HG02623 (cell line): ENCODE results near the gene TRMT10C.
"Not testable (repeated sequence)": the region's sequence is repeated elsewhere in the genome, so short reads cannot be mapped to it uniquely, and the experiment has no call there.

Experiments
- ATAC-seq: cut with Tn5 transposase; IDR thresholded peaks from one replicate; pipeline ENCODE4 v1.9.1; 2021; ENCODE audit warnings: moderate library complexity; ENCODE audit not compliant: unreplicated experiment

TRMT10C gene

DNA sequence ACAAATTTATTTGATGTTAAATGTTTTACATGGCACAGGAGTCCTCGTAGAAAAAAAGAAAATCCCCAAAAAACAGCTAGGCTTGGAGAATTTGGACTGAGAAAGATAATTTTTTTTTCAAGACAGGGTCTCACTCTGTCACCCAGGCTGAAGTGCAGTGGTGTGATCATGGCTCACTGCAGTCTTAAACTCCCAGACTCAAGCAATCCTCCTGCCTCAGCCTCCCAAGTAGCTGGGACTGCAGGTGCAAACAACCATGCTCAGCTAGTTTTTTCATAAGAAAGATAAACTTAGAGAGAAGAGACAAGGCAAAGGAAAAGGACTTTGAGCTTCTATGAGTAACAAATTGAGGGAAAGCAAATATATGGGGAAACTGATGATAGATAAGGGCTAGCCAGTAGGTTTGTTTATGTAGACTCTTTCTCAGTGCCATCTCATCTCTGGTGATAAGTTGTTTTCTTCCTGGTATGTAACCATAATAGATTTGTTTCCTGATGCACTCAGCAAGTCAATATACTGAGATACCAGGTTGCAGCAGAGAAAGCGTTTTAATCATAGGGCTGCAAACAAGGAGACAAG lies 13.1 kb upstream of the TRMT10C start:
- no peak for ATAC-seq

- no peak for ATAC-seq
These were observed 12.2 kb upstream of the TRMT10C start for GRCh38 chr3:101549473-101549872.

GRCh38 chr3:101551359-101552081 lies 10.1 kb upstream of the TRMT10C start:
- not testable (repeated sequence) for ATAC-seq

GRCh38 chr3:101553381-101553780 lies 8.3 kb upstream of the TRMT10C start:
- not testable (repeated sequence) for ATAC-seq

DNA sequence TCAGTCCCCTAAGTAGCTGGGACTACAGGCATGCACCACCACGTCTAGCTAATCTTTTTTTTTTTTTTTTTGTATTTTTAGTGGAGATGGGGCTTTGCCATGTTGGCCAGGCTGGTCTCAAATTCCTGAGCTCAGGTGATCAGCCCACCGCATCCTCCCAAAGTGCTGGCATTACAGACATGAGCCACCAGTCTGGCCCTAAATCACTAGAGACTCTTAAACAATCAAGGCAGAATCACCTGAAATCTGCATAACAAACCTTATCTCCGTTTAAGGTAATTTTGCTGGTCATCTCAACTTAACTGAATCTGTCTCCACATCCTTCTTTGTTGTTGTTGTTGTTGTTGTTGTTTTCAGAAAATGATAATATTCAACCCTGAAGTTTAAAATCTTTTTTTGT lies 5.6 kb upstream of the TRMT10C start:
- ATAC-seq, result no peak

- ATAC-seq, result no peak
These were observed 6.1 kb downstream of the TRMT10C start for GRCh38 chr3:101567528-101568317.

- ATAC-seq, result no peak
These were observed 9.6 kb downstream of the TRMT10C start for GRCh38 chr3:101571028-101571895.

GRCh38 chr3:101573449-101574387 lies 12.1 kb downstream of the TRMT10C start, which contains the start of gene PCNP:
PCNP (plus strand) TSS chr3:101574180; CDS start chr3:101574216, 36 bp downstream.
- peak; percentile 80 for ATAC-seq

DNA sequence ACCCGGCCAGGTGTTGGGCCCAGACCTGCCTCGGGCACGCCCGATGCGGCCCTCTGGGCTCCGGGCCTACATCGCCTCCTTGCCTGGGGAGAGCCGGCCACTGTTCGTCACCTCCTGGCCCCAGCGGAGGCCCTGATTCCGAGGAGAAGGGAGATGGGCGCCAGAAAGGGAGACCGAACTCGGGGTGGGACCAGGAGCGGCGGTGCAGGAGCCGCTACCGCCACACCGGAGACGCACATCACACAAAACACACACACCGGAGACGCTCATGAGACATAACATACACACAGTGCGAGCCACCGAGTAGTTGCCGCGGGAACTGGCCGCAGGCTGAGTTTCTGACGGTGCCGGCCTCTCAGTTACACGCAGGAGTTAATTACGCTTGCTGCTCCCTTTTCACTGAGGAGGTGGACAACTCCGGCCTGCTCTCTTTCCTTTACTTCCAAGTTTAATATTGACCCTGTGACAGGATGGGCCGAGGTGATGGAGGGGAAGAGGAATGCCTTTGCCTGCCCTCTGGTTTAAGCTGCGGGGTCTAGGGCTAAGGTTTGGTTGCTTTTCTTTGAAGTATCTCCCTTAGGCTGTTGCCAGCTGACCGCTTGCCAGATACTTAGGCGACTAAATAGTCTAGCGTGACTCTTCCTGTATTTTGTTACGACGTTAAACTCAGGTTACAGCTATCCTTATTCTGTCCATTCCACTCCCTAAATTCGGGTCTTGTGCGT lies 12.9 kb downstream of the TRMT10C start:
- ATAC-seq, result peak; percentile 31

- no peak for ATAC-seq
These were observed 15.6 kb downstream of the TRMT10C start for GRCh38 chr3:101577286-101577685.

GRCh38 chr3:101588616-101589015 lies 26.9 kb downstream of the TRMT10C start:
- no peak for ATAC-seq

- ATAC-seq, result no peak
These were observed 29.4 kb downstream of the TRMT10C start for GRCh38 chr3:101591071-101591470.

DNA sequence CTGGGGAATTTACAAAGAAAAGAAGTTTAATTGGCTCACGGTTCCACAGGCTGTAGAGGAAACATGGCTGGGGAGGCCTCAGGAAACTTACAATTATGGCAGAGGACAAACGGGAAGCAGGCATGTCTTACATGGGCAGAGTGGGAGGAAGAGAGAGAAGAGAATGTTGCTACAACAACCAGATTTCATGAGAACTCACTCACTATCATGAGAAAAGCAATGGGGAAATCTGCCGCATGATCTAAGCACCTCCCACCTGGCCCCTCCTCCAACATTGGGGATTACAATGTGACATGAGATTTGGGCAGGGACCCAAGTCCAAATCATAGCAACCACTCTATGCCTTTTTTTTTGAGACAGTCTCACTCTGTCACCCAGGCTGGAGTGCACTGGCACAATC lies 41.1 kb downstream of the TRMT10C start:
- ATAC-seq, result no peak

DNA sequence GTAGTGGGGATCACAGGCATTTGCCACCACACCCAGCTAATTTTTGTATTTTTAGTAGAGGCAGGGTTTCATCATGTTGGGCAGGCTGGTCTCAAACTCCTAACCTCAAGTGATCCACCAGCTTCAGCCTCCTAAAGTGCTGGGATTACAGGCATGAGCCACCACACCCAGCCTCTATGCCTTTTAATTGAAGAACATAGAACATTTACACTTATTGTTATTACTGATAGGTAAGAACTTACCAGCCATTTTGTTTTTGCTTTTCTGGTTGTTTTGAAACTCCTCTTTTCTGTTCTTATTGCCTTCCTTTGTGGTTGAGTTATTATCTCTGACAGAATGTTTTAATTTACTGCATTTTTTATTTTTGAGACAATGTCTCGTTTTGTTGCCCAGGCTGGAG lies 41.5 kb downstream of the TRMT10C start:
- no peak for ATAC-seq

DNA sequence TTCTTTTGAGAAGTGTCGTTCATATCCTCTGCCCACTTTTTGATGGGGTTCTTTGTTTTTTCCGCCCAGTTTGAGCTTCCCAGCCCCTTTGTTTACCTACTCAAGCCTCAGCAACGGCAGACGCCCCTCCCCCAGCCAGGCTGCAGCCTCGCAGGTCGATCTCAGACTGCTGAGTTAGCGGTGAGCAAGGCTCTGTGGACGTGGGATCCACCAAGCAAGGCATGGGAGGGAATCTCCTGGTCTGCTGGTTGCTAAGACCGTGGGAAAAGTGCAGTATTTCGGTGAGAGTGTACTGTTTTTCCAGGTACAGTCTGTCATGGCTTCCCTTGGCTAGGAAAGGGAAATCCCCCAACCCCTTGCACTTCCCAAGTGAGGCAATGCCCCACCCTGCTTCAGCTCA lies 43.7 kb downstream of the TRMT10C start:
- not testable (repeated sequence) for ATAC-seq

DNA sequence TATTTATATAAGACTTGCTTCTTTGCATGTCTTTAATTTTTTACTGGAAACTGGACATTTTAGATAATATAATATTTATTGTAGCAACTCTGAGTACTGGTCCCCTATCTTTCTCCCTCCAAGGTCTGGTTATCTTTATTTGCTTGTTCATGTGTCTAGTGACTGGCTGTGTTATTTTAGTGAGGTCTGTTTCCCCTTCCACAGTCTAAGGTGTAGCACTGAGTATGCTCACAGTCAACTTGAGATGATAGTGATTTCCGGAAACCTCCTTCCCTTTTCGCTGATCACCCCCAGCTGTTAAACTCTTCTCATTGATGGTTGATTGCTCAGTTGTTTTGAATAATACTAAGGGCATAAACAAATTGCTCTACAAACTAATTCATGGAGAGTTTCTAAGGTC lies 49.4 kb downstream of the TRMT10C start:
- peak; percentile 57 for ATAC-seq

- ATAC-seq, result not testable (repeated sequence)
These were observed 51.3 kb downstream of the TRMT10C start for GRCh38 chr3:101613014-101613413.

GRCh38 chr3:101615525-101615924 lies 53.9 kb downstream of the TRMT10C start:
- no peak for ATAC-seq
